Measurements from ENCODE around the gene NCK1. TPM values are rescaled to one million over a fixed set of nuclear protein-coding genes. Genes with fewer than 3 reads are reported as not detected.
A peak's percentile ranks its signal among the peaks of the same experiment; 100 is the strongest.

Gene NCK1
- total and polyA plus RNA-seq, 2 experiments from 2014 or later: 28.4 to 28.7 TPM

GRCh38 chr3:136916223-136916622, 54.2 kb downstream of the NCK1 start:
- Histone ChIP-seq H2AFZ (no peak overlapping the region), H3F3A (replicated peaks; ENCODE audit: low read depth) (no peaks in the 10 kb centered on the region), H3K4me1 (ENCODE audit: insufficient read depth) (peaks cover 23% of the 10 kb centered on the region), H3K9me2 (ENCODE audit: insufficient read depth) (no peaks in the 10 kb centered on the region), H3K27ac (ENCODE audit: low read depth) (no peak overlapping the region), H3K27me3 (ENCODE audit: insufficient read depth) (no peaks in the 10 kb centered on the region), H3K79me2 (replicated peaks; ENCODE audit: insufficient read depth) (peaks cover 98% of the 10 kb centered on the region), H3K36me3 (ENCODE audit: insufficient read depth) (no peaks in the 10 kb centered on the region), H3K4me2 (no peak overlapping the region), H3K4me3 (no peak overlapping the region), H4K20me1 (replicated peaks; ENCODE audit: insufficient read depth) (no peaks in the 10 kb centered on the region; the same call in 1 of the 2 replicates)
- Mint-ChIP-seq H3K27ac (no peak overlapping the region), H3K4me3 (no peak overlapping the region), H3K4me1 (peaks cover 55% of the 10 kb centered on the region), H3K9me3 (no peaks in the 10 kb centered on the region), H3K36me3 (ENCODE audit: low read depth) (no peaks in the 10 kb centered on the region), H3K27me3 (ENCODE audit: insufficient read depth, low read depth, poor library complexity) (peaks cover 5% of the 10 kb centered on the region)
- DNase-seq (ENCODE audit: low spot score) (peak; percentile 18), ATAC-seq (peak; percentile 41; the same call in 2 of the 3 replicates)
- TF ChIP-seq EZH2phosphoT487 (IDR thresholded peaks at IDR 0.05; ENCODE audit: unreplicated experiment) (no peak), POLR2AphosphoS5 (IDR thresholded peaks at IDR 0.05; ENCODE audit: low read depth) (no peak), ZNF462 (CRISPR knock-in tag; IDR thresholded peaks at IDR 0.05) (no peak), CTCF (conservative IDR thresholded peaks at IDR 0.05; ENCODE audit: low read depth in 2 of 2) (no peak), ZNF331 (CRISPR knock-in tag; IDR thresholded peaks at IDR 0.05; ENCODE audit: low read depth) (no peak), ZNF114 (CRISPR knock-in tag; IDR thresholded peaks at IDR 0.05) (no peak), CREB1 (CRISPR knock-in tag; IDR thresholded peaks at IDR 0.05; ENCODE audit: low read depth) (no peak), STAT1 (IDR thresholded peaks at IDR 0.05; ENCODE audit: unreplicated experiment) (no peak), NANOG (IDR thresholded peaks at IDR 0.05; ENCODE audit: borderline replicate concordance) (no peak), JUNB (IDR thresholded peaks at IDR 0.05; ENCODE audit: unreplicated experiment) (no peak), REST (IDR thresholded peaks at IDR 0.05; ENCODE audit: unreplicated experiment) (no peak), ETS1 (IDR thresholded peaks at IDR 0.05) (no peak), EZH2 (IDR thresholded peaks at IDR 0.05; ENCODE audit: low read depth, unreplicated experiment) (no peak)
